Prostate gland (tissue), 2 donors: ENCODE measurements around the gene GNLY. TPM values are rescaled to one million over a fixed set of nuclear protein-coding genes. Genes with fewer than 3 reads are reported as not detected.
"Not testable (repeated sequence)": the region's sequence is repeated elsewhere in the genome, so short reads cannot be mapped to it uniquely, and the experiment has no call there.

ENCODE experiments used
- DNase-seq: peaks from one replicate; pipeline ENCODE4 v3.0.0-alpha.2; 2019; ENCODE audit warnings: low spot score
- H3K27ac ChIP-seq, 2 donors: fragments of 200-600 bp; sonication (generic); 2 replicates each; pipeline ENCODE4 v1.5.1; 2017 to 2019
- H3K27me3 ChIP-seq: fragments of 200-600 bp; sonication (generic); replicated peaks from 2 replicates; pipeline ENCODE4 v1.5.1; 2019; ENCODE audit not compliant: insufficient read depth
- H3K36me3 ChIP-seq, 2 donors: fragments of 200-600 bp; sonication (generic); 1 replicate in 1 of 2; 2 replicates in 1 of 2; pipeline versions ENCODE4 v1.5.1 to v1.8.1; 2017 to 2019
- H3K4me1 ChIP-seq: fragments of 200-600 bp; sonication (generic); replicated peaks from 2 replicates; pipeline ENCODE4 v1.5.1; 2019
- H3K4me3 ChIP-seq, 2 donors: fragments of 200-600 bp; sonication (generic); 2 replicates each; pipeline ENCODE4 v1.5.1; 2017 to 2019
- H3K9me3 ChIP-seq: fragments of 200-600 bp; sonication (generic); 2 replicates; pipeline ENCODE4 v1.5.1; 2017
- CTCF ChIP-seq, 4 experiments: fragments of 200-600 bp in 2 of 4; fragments of 450-650 bp in 2 of 4; sonication (generic) in 2 of 4; IDR thresholded peaks; 1 replicate in 3 of 4; 2 replicates in 1 of 4; pipeline ENCODE4 v1.5.1; 2016 to 2019; ENCODE audit warnings: antibody characterized with exemption in 4 of 4, mild to moderate bottlenecking in 2 of 4, moderate library complexity in 2 of 4
- POLR2A ChIP-seq: fragments of 450-650 bp; IDR thresholded peaks from one replicate; pipeline ENCODE4 v1.6.1; 2016; ENCODE audit warnings: antibody characterized with exemption, mild to moderate bottlenecking
- POLR2AphosphoS5 ChIP-seq: sonication (generic); formaldehyde crosslinking; IDR thresholded peaks from one replicate; pipeline ENCODE4 v1.6.1; 2017; ENCODE audit warnings: antibody characterized with exemption
- WGBS: methylation state at CpG from one replicate; pipeline ENCODE4 v1.1.5; 2018; 5-methylcytosine and 5-hydroxymethylcytosine counted together
- intact Hi-C: fragments of 100-400 bp; cut with DNase I; formaldehyde crosslinking; loops from one replicate; pipeline ENCODE4 v1.14.2; 2022
- total RNA-seq, 2 donors: library from RNA; depleted of rRNA; stranded (reverse); fragments of >200 nt; gene quantifications; one replicate each; pipeline ENCODE4 v1.1.0, GENCODE V29; 2016

Gene GNLY
- total RNA-seq, 2 donors from 2014 or later: 0.36 to 0.68 TPM

GRCh38 chr2:85713836-85714235 is 19.7 kb downstream of the GNLY start:
- H3K4me1 ChIP-seq: peaks cover 4% of the 10 kb centered on the region
- TF ChIP-seq CTCF (IDR thresholded peaks at IDR 0.05): no peak
- TF ChIP-seq POLR2AphosphoS5: no peak
- TF ChIP-seq POLR2A: no peak
- peak overlapping the region; percentile 40 to 50 for H3K27ac ChIP-seq

GRCh38 chr2:85714421-85714820 is 20.3 kb downstream of the GNLY start:
- H3K9me3 ChIP-seq, intact Hi-C loops, H3K27me3 ChIP-seq, DNase-seq, H3K27ac ChIP-seq, H3K4me3 ChIP-seq, H3K4me1 ChIP-seq, H3K36me3 ChIP-seq: not testable (repeated sequence)
- WGBS: 92% methylated on average over 7 of the region's 7 CpGs

More at GRCh38 chr2:85713836-85714235, 19.7 kb downstream of the GNLY start:
- intact Hi-C loops: no loop called here
- H3K4me3 ChIP-seq: no peak overlapping the region
- no peaks in the 10 kb centered on the region for H3K9me3 ChIP-seq
- no peaks in the 10 kb centered on the region for H3K27me3 ChIP-seq
- no peak for DNase-seq
- WGBS: 76% methylated on average over 5 of the region's 5 CpGs
- no peaks in the 10 kb centered on the region for H3K36me3 ChIP-seq

GRCh38 chr2:85714841-85715240 is 20.7 kb downstream of the GNLY start:
- Histone ChIP-seq H3K27ac (no peak overlapping the region), H3K9me3 (no peaks in the 10 kb centered on the region), H3K27me3 (no peaks in the 10 kb centered on the region), H3K4me1 (peaks cover 4% of the 10 kb centered on the region), H3K36me3 (no peaks in the 10 kb centered on the region), H3K4me3 (no peak overlapping the region)
- DNase-seq: no peak
- TF ChIP-seq CTCF (IDR thresholded peaks at IDR 0.05) (no peak), POLR2A (no peak), POLR2AphosphoS5 (no peak)
- 90% methylated on average over 8 of the region's 8 CpGs for WGBS
- intact Hi-C loops: no loop called here

DNA sequence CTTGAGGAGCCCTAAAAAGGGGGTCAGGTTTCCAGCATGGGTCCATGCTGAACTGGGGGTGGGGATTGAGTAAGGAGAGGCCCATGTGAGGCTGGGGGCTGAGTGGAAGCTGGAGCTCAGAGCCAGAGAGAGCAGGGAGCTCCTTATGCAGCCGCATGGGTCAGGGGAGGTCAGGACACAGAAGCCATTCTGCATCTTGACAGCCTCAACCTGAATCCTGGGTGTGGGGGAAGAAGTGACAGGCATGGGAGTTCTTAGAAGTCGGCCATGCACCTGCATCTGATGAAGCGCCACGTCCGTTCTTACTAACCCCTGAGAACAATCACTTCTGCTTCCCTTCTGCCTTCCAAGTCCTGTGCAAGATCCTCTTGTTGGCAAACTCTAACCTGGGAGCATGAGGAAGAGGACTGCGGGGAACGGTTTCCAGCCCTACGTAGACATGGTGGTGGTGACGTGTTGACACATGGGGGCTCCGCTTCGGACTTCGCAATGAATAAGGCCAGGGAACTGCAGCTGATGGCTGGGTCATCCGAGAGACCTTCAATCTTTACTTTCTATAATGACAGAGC is 22.3 kb downstream of the GNLY start:
- Histone ChIP-seq H3K4me1 (peaks cover 4% of the 10 kb centered on the region), H3K36me3 (no peaks in the 10 kb centered on the region), H3K27ac (no peak overlapping the region), H3K9me3 (no peaks in the 10 kb centered on the region), H3K27me3 (no peaks in the 10 kb centered on the region), H3K4me3 (no peak overlapping the region)
- no peak for DNase-seq
- intact Hi-C loops: no loop called here
- 88% methylated on average over 13 of the region's 13 CpGs for WGBS
- TF ChIP-seq CTCF (IDR thresholded peaks at IDR 0.05) (no peak), POLR2AphosphoS5 (no peak), POLR2A (no peak)

- H3K9me3 ChIP-seq: no peaks in the 10 kb centered on the region
- intact Hi-C loops: no loop called here
- no peak for DNase-seq
- no peak for TF ChIP-seq POLR2A
- no peak for TF ChIP-seq POLR2AphosphoS5
- TF ChIP-seq CTCF (IDR thresholded peaks at IDR 0.05): no peak
- no peak overlapping the region for H3K4me3 ChIP-seq
- no peaks in the 10 kb centered on the region for H3K27me3 ChIP-seq
- H3K27ac ChIP-seq: no peak overlapping the region
- no peaks in the 10 kb centered on the region for H3K36me3 ChIP-seq
- H3K4me1 ChIP-seq: peaks cover 4% of the 10 kb centered on the region
- WGBS: 66% methylated on average over 15 of the region's 15 CpGs
Measured at GRCh38 chr2:85717308-85718008, 23.3 kb downstream of the GNLY start.
